Inferior parietal cortex (tissue), 1 donor: ENCODE data around the gene ZFTA.

Experiments
- DNase-seq: peaks from one replicate; pipeline ENCODE4 v3.0.0-alpha.2; 2016; ENCODE audit errors: extremely low spot score

ZFTA gene

GRCh38 chr11:63749624-63750023, 19.0 kb downstream of the ZFTA start:
- DNase-seq: no peak

- DNase-seq: no peak
These were observed 21.6 kb downstream of the ZFTA start for GRCh38 chr11:63747011-63747410.

- no peak for DNase-seq
These were observed 23.0 kb downstream of the ZFTA start for GRCh38 chr11:63745304-63746170.

- DNase-seq: peak; percentile 91
These were observed 29.7 kb downstream of the ZFTA start for GRCh38 chr11:63738720-63739360.

- DNase-seq: no peak
These were observed 30.9 kb downstream of the ZFTA start for GRCh38 chr11:63737718-63738117.

- DNase-seq: no peak
These were observed 31.7 kb downstream of the ZFTA start for GRCh38 chr11:63736864-63737263.

- DNase-seq: no peak
These were observed 39.2 kb downstream of the ZFTA start for GRCh38 chr11:63729326-63729725.

GRCh38 chr11:63720611-63721010, 48.0 kb downstream of the ZFTA start:
- DNase-seq: no peak

- DNase-seq: no peak
These were observed 48.6 kb downstream of the ZFTA start for GRCh38 chr11:63719987-63720386.

GRCh38 chr11:63719001-63719400, 49.6 kb downstream of the ZFTA start:
- no peak for DNase-seq
